Measurements from ENCODE around the gene PPP2R2C.

Gene PPP2R2C

DNA sequence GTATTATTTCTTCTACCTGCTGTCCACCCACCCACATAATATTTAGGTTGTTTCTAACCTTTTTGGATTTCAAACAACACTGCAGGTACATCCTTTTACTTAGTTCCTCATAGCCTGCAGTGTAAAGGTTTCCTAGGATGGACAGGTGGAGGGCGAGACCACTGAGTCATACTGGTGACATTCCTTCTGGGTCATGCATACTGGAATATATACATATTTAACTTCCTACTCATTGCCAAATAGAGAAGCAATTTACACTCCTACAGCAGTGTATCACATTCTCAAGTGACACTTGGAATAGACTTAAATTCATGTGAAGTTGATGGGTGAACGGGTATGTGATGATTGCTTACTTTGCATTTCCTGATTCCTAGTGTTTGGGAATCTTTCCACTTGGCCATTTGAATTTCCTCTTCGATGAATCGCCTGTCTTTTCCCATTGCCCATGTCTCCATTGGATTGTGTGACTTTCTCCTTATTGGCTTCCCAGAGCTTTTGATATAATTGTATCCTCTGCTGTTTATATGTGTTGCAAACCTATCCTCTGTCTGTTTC, 8.2 kb upstream of the PPP2R2C start (continued):
- TF ChIP-seq, protein P1, sequence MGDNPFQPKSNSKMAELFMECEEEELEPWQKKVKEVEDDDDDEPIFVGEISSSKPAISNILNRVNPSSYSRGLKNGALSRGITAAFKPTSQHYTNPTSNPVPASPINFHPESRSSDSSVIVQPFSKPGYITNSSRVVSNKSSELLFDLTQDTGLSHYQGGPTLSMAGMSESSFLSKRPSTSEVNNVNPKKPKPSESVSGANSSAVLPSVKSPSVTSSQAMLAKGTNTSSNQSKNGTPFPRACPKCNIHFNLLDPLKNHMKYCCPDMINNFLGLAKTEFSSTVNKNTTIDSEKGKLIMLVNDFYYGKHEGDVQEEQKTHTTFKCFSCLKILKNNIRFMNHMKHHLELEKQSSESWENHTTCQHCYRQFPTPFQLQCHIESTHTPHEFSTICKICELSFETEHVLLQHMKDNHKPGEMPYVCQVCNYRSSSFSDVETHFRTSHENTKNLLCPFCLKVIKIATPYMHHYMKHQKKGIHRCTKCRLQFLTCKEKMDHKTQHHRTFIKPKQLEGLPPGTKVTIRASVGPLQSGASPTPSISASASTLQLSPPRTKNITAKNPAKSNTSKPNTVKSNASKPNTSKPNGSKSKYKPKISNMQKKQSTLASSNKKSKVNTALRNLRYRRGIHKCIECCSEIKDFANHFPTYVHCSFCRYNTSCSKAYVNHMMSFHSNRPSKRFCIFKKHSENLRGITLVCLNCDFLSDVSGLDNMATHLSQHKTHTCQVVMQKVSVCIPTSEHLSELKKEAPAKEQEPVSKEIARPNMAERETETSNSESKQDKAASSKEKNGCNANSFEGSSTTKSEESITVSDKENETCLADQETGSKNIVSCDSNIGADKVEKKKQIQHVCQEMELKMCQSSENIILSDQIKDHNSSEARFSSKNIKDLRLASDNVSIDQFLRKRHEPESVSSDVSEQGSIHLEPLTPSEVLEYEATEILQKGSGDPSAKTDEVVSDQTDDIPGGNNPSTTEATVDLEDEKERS (tag by site-specific recombination; IDR thresholded peaks at IDR 0.05) = no peak
- TF ChIP-seq, protein P2, sequence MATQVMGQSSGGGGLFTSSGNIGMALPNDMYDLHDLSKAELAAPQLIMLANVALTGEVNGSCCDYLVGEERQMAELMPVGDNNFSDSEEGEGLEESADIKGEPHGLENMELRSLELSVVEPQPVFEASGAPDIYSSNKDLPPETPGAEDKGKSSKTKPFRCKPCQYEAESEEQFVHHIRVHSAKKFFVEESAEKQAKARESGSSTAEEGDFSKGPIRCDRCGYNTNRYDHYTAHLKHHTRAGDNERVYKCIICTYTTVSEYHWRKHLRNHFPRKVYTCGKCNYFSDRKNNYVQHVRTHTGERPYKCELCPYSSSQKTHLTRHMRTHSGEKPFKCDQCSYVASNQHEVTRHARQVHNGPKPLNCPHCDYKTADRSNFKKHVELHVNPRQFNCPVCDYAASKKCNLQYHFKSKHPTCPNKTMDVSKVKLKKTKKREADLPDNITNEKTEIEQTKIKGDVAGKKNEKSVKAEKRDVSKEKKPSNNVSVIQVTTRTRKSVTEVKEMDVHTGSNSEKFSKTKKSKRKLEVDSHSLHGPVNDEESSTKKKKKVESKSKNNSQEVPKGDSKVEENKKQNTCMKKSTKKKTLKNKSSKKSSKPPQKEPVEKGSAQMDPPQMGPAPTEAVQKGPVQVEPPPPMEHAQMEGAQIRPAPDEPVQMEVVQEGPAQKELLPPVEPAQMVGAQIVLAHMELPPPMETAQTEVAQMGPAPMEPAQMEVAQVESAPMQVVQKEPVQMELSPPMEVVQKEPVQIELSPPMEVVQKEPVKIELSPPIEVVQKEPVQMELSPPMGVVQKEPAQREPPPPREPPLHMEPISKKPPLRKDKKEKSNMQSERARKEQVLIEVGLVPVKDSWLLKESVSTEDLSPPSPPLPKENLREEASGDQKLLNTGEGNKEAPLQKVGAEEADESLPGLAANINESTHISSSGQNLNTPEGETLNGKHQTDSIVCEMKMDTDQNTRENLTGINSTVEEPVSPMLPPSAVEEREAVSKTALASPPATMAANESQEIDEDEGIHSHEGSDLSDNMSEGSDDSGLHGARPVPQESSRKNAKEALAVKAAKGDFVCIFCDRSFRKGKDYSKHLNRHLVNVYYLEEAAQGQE (tag by site-specific recombination; IDR thresholded peaks at IDR 0.05) = no peak
- TF ChIP-seq GLIS1 (tag by site-specific recombination; IDR thresholded peaks at IDR 0.05) = no peak
- no peak for TF ChIP-seq ZNF175 (tag by site-specific recombination; IDR thresholded peaks at IDR 0.05)
- no peak for TF ChIP-seq BCL11A (tag by site-specific recombination; IDR thresholded peaks at IDR 0.05; ENCODE audit: low read depth)

GRCh38 chr4:6478546-6479220, 6.3 kb upstream of the PPP2R2C start:
- Histone ChIP-seq H3K9me3 (ENCODE audit: control insufficient read depth, insufficient read depth, low read depth, low read length) (no peaks in the 10 kb centered on the region), H3K4me3 (ENCODE audit: low read depth, low read length) (no peak overlapping the region), H3K4me1 (ENCODE audit: control insufficient read depth, insufficient read depth, low read length) (no peaks in the 10 kb centered on the region), H3K36me3 (ENCODE audit: control insufficient read depth in 2 of 2, insufficient read depth in 1 of 2, low read length in 2 of 2) (no peaks in the 10 kb centered on the region), H3K27ac (ENCODE audit: extremely low read depth, low read depth, low read length) (no peak overlapping the region)
- ChIA-PET POLR2A (no interaction called here), CTCF (no interaction called here)
- no peak for TF ChIP-seq TRIM28 (IDR thresholded peaks at IDR 0.05; ENCODE audit: borderline replicate concordance, low read length)
- TF ChIP-seq, protein P2 (tag by site-specific recombination; IDR thresholded peaks at IDR 0.05) = no peak
- TF ChIP-seq ZNF37A (tag by site-specific recombination; IDR thresholded peaks at IDR 0.05) = no peak
- TF ChIP-seq, protein P3, sequence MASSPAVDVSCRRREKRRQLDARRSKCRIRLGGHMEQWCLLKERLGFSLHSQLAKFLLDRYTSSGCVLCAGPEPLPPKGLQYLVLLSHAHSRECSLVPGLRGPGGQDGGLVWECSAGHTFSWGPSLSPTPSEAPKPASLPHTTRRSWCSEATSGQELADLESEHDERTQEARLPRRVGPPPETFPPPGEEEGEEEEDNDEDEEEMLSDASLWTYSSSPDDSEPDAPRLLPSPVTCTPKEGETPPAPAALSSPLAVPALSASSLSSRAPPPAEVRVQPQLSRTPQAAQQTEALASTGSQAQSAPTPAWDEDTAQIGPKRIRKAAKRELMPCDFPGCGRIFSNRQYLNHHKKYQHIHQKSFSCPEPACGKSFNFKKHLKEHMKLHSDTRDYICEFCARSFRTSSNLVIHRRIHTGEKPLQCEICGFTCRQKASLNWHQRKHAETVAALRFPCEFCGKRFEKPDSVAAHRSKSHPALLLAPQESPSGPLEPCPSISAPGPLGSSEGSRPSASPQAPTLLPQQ (tag by site-specific recombination; IDR thresholded peaks at IDR 0.05) = no peak
- no peak for TF ChIP-seq OVOL3 (tag by site-specific recombination; IDR thresholded peaks at IDR 0.05)
- no peak for TF ChIP-seq KLF16 (tag by site-specific recombination; IDR thresholded peaks at IDR 0.05)
- TF ChIP-seq ZNF561 (tag by site-specific recombination; IDR thresholded peaks at IDR 0.05; ENCODE audit: borderline replicate concordance) = no peak
- TF ChIP-seq ZNF174 (tag by site-specific recombination; IDR thresholded peaks at IDR 0.05) = no peak
- TF ChIP-seq ZBTB8A (tag by site-specific recombination; IDR thresholded peaks at IDR 0.05) = no peak
- TF ChIP-seq ZNF433 (tag by site-specific recombination; IDR thresholded peaks at IDR 0.05; ENCODE audit: low read depth) = no peak
